ENCODE results near the gene RARRES1. TPM values are rescaled to one million over a fixed set of nuclear protein-coding genes. Genes with fewer than 3 reads are reported as not detected.

RARRES1 gene
- polyA plus RNA-seq, 2 of the 4 experiments (the other 2 are of a cell fraction): 10.9 to 33.4 TPM

GRCh38 chr3:158678687-158679086 lies 53.6 kb downstream of the RARRES1 start:
- peaks cover 9% of the 10 kb centered on the region; the same call in 2 of the 3 replicates for H3K4me1 ChIP-seq
- FAIRE-seq: peak; percentile 28
- no peak overlapping the region for H3K4me2 ChIP-seq
- no peak for DNase-seq (ENCODE audit: low read depth in 1 of 2, low spot score in 1 of 2)
- ATAC-seq: no peak
- WGBS (ENCODE audit: missing lambda C conversion rate): 74% methylated on average over 2 of the region's 2 CpGs
- CTCF ChIA-PET: interaction anchor here (1.5 to 2.0 kb wide), 3 partner anchors 19 to 35 kb away, joined by 4 to 5 read pairs (median 4); partner anchors contain the start of gene GFM1
- H3K9me3 ChIP-seq: no peaks in the 10 kb centered on the region
- POLR2A ChIA-PET: no interaction called here
- no peak for TF ChIP-seq CBX8 (IDR thresholded peaks at IDR 0.05)
- no peak for TF ChIP-seq EHF (CRISPR knock-in tag; IDR thresholded peaks at IDR 0.05)
- no peak for TF ChIP-seq ELK1 (IDR thresholded peaks at IDR 0.05; ENCODE audit: low read depth, low read length)
- no peak for TF ChIP-seq SMC3 (IDR thresholded peaks at IDR 0.05)
- TF ChIP-seq ATOH8 (CRISPR knock-in tag; IDR thresholded peaks at IDR 0.05; ENCODE audit: low read depth): no peak
- TF ChIP-seq KDM1A (IDR thresholded peaks at IDR 0.05; ENCODE audit: low read depth): no peak
- TF ChIP-seq FOSL2 (IDR thresholded peaks at IDR 0.05): no peak
- TF ChIP-seq FOSL2 (CRISPR knock-in tag; IDR thresholded peaks at IDR 0.05): no peak
- TF ChIP-seq, protein P1, sequence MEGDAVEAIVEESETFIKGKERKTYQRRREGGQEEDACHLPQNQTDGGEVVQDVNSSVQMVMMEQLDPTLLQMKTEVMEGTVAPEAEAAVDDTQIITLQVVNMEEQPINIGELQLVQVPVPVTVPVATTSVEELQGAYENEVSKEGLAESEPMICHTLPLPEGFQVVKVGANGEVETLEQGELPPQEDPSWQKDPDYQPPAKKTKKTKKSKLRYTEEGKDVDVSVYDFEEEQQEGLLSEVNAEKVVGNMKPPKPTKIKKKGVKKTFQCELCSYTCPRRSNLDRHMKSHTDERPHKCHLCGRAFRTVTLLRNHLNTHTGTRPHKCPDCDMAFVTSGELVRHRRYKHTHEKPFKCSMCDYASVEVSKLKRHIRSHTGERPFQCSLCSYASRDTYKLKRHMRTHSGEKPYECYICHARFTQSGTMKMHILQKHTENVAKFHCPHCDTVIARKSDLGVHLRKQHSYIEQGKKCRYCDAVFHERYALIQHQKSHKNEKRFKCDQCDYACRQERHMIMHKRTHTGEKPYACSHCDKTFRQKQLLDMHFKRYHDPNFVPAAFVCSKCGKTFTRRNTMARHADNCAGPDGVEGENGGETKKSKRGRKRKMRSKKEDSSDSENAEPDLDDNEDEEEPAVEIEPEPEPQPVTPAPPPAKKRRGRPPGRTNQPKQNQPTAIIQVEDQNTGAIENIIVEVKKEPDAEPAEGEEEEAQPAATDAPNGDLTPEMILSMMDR (IDR thresholded peaks at IDR 0.05): no peak
- TF ChIP-seq SREBF2 (IDR thresholded peaks at IDR 0.05): no peak
- no peak for TF ChIP-seq HES2 (IDR thresholded peaks at IDR 0.05)
- no peak for TF ChIP-seq RCOR1 (IDR thresholded peaks at IDR 0.05; ENCODE audit: low read depth, low read length)
- H3K27ac ChIP-seq: no peak overlapping the region
- H3K4me3 ChIP-seq: no peak overlapping the region

GRCh38 chr3:158672215-158673176 lies 59.8 kb downstream of the RARRES1 start, which contains the start of gene LXN:
LXN (minus strand) TSS chr3:158672648; CDS start chr3:158672478, 170 bp downstream.
- Histone ChIP-seq H3K4me1 (peaks cover 18% of the 10 kb centered on the region), H3K4me2 (peak within 1 kb of the TSS; percentile 88), H3K4me3 (peak within 1 kb of the TSS; percentile 58), H3K9me3 (no peaks in the 10 kb centered on the region), H3K27ac (peak within 1 kb of the TSS; percentile 82 to 90)
- DNase-seq (ENCODE audit: low read depth in 1 of 2, low spot score in 1 of 2): peak; percentile 89 to 96
- ChIA-PET POLR2A (interaction anchor here (0.5 to 1.0 kb wide), 2 partner anchors 51 to 1184 kb away, joined by 3 read pairs; no protein-coding TSS in a partner anchor), CTCF (interaction anchor here (0.6 to 2.7 kb wide), 24 partner anchors 10 to 132 kb away, joined by 3 to 27 read pairs (median 4); partner anchors contain the start of gene GFM1)
- FAIRE-seq: peak; percentile 28
- ATAC-seq: peak; percentile 100
- WGBS (ENCODE audit: missing lambda C conversion rate): 16% methylated on average over 26 of the region's 30 CpGs
- TF ChIP-seq NR3C1 (IDR thresholded peaks at IDR 0.05) (no peak), RAD21 (conservative IDR thresholded peaks at IDR 0.05 in 1 of 2, IDR thresholded peaks at IDR 0.05 in 1 of 2) (peak; percentile 60 to 61; a peak in 4 of 5 replicates), KDM1A (IDR thresholded peaks at IDR 0.05; ENCODE audit: low read depth) (no peak), CHD4 (IDR thresholded peaks at IDR 0.05; ENCODE audit: borderline replicate concordance) (no peak), ELK1 (IDR thresholded peaks at IDR 0.05; ENCODE audit: low read depth, low read length) (no peak), EP300 (IDR thresholded peaks at IDR 0.05) (no peak), POLR2A (IDR thresholded peaks at IDR 0.05; ENCODE audit: low read length) (peak; percentile 64), FOSB (CRISPR knock-in tag; IDR thresholded peaks at IDR 0.05) (no peak), PHF8 (IDR thresholded peaks at IDR 0.05; ENCODE audit: borderline replicate concordance, low read depth) (peak; percentile 64; the same call in 1 of the 2 replicates), TP53 (CRISPR knock-in tag; IDR thresholded peaks at IDR 0.05) (no peak), ZNF302 (CRISPR knock-in tag; IDR thresholded peaks at IDR 0.05) (no peak), HOXA7 (CRISPR knock-in tag; IDR thresholded peaks at IDR 0.05) (no peak), HOXB5 (CRISPR knock-in tag; IDR thresholded peaks at IDR 0.05) (no peak)
- TF ChIP-seq, protein P2, sequence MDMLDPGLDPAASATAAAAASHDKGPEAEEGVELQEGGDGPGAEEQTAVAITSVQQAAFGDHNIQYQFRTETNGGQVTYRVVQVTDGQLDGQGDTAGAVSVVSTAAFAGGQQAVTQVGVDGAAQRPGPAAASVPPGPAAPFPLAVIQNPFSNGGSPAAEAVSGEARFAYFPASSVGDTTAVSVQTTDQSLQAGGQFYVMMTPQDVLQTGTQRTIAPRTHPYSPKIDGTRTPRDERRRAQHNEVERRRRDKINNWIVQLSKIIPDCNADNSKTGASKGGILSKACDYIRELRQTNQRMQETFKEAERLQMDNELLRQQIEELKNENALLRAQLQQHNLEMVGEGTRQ (IDR thresholded peaks at IDR 0.05): no peak
- TF ChIP-seq, protein P3, sequence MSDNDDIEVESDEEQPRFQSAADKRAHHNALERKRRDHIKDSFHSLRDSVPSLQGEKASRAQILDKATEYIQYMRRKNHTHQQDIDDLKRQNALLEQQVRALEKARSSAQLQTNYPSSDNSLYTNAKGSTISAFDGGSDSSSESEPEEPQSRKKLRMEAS (IDR thresholded peaks at IDR 0.05): peak; percentile 55
- TF ChIP-seq, protein P1 (IDR thresholded peaks at IDR 0.05): peak; percentile 66
